ENCODE results near the gene ITGB2. TPM values are rescaled to one million over a fixed set of nuclear protein-coding genes. Genes with fewer than 3 reads are reported as not detected.

The ITGB2 gene
- total RNA-seq, 1 experiment from 2014 or later: 0.19 TPM

DNA sequence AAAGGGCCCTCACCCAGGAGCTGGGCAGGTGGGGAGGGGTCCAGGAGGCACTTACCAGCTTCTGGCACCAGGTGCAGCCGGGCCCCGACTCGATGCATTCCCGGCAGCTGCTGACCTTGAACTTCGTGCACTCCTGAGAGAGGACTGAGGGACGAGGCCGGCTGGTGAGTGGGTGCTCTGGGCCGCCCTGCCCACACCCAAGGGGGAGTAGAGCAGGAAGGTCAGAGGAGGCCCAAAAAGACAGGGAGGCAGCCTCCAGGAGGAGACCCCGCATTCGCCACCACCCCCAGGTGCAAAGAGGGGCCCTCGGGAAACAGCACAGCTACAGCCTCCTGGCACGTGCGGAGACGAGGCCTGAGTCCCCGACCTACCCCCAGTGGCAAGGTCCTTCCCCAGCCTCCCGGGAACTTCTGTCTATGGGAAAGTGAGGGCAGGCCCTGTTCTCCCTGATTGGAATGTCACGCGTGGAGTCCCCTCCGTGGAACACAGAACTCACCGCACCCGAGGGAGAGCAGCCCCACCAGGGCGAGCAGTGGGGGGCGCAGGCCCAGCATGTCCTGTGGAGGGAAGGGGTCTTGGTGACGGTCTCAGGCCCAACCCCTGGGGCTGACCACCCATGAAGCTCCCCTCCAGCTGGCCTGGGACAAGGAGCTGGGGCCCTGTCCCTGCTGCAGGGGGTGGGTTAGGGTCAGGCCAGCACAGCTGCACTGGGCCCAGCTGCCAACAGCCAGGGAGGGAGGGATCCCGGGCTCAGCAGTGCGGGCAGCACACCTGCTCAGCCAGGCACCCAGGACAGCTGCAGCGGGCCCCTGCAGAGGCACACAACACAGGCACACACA, 10.3 kb downstream of the ITGB2 start:
- DNase-seq (ENCODE audit: low spot score): no peak

GRCh38 chr21:44909719-44910118, 11.0 kb downstream of the ITGB2 start:
- no peak for DNase-seq (ENCODE audit: low spot score)

DNA sequence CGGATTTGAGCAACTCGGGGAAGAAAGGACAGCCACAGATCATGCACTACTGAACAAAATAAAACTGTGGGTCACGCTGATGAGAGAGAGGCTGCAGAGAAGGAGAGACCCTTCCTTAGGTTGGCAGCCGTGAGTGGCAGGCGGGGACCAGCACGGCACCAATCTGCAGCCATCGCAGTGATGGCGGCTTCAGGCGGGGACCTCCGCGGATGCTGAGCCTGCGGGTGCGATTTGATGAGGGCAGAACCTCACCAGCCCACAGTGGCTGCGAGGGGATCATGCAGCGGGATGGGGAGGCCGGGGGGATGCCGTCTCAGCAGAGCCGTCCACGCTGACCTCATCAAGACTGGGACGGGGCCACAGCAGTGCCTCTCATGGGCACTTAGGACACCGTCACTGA, 11.8 kb downstream of the ITGB2 start:
- DNase-seq (ENCODE audit: low spot score): no peak

- DNase-seq (ENCODE audit: low spot score): no peak
These were observed 12.5 kb downstream of the ITGB2 start for GRCh38 chr21:44907966-44908895.

DNA sequence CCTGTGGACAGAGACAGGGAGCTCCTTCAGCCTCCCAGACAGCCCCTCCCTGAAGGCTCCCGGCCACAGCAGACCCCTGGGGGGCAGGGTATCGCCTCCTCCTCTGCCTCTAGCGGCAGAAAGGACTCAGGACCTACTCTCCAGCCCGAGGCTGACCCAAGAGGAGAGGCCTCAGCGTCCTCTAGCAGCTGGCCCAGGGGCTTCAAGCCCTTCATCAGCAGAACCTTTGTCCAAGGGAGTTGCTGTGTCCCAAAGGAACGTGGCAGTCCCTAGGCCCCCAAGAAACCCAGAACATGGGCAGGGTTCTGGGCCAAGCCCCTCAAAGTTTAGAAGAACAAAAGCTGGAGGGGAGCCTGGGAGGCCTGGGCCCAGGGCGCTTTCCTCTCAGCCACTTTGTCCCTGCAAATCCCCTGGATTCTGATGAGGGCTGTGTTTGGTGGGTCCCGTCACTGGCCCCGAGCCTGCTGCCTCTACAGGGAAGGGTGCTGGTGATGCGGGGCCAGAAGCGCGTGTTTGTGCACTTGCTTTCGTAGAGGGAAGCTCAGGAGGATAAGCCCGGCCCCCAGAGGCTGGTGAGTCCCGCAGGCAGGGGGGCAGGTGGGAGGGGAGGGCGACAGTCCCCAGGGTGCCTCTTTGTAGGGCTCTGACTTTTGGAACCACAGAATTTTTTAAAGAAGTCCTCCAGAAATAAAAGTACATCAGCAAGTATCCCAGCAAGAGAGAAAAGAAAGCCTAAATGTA, 13.3 kb downstream of the ITGB2 start:
- no peak for DNase-seq (ENCODE audit: low spot score)

- no peak for DNase-seq (ENCODE audit: low spot score)
These were observed 15.0 kb downstream of the ITGB2 start for GRCh38 chr21:44905728-44906090.

DNA sequence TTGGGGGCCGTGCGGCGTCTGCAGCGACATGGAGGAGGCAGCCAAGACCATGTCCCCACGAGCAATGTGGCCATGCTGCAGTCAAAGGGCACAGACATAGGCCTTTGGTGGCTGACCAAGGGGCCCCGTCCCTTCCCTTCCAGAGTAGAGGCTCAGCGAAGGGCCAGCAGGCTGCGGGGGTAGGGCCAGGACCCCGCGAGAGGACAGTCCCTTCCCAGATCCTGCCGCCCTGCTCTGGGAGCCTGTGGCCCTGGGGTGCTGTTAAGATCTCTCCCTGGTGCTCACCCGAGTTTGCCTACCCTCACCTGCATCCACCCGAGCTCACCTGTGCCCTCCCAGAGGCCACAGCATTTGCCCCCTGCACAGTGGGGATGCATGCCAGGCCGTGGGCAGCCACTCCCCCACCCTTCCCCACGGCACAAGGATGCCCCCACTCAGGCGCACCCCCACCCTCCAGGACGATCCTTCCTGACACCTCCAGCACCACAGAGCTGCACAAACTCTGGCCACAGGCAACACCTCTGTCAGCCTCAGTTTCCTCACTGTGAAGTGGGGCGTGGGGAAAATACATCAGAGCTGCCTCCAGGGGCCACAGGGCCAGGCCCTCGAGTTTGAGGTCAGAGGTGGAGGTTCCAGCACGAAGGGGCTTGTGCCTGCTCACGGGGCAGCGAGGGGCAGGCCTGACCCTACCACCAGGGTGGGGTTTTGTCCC, 15.5 kb downstream of the ITGB2 start:
- DNase-seq (ENCODE audit: low spot score): no peak

DNA sequence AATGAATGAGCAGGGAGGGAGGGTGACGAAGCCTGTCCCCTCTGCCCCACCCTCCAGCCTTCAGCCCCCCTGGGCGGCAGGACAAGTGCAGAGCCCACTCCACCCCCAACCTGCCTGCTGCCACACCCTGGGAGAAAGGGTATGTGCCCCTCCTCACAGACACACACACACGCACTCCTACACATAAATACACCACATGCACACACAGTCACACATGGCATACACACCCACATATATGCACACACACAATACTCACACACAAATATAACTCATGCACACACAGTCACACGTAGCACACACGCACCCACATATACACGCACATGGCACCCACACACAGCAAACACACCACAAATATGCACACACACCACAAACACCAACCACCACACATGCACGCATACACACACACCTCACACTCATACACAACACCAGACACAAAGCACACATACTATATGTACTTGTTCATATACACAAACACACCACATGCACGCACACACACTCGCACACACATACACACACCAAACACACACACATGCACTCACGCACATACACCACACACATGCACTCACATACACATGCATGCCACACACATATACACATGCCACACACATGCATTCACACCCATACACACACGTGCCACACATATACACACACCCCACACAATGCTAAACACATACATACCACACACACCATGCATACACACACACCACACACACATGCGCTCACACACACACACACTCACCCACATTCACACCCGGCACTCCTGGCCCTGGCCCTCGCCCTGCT, 16.4 kb downstream of the ITGB2 start:
- no peak for DNase-seq (ENCODE audit: low spot score)

DNA sequence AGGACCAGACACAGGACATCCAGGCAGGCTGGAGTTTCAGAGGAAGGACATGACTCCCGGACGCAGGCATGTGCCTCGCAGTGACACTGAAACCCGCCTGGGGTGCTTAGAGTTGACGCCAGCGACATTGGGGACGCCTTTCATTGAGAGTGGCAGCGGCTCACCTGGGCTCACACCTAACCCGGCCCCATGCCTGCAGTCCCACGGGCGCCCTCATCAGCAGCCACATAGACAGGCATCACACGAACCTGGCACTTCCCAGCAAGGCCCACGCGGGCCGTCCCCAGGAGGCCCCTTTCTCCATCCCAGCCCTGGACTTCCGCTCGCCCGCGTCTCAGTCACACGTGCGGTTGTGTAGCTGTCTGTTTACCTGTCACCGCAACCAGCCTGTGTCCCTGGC, 17.0 kb downstream of the ITGB2 start:
- no peak for DNase-seq (ENCODE audit: low spot score)

DNA sequence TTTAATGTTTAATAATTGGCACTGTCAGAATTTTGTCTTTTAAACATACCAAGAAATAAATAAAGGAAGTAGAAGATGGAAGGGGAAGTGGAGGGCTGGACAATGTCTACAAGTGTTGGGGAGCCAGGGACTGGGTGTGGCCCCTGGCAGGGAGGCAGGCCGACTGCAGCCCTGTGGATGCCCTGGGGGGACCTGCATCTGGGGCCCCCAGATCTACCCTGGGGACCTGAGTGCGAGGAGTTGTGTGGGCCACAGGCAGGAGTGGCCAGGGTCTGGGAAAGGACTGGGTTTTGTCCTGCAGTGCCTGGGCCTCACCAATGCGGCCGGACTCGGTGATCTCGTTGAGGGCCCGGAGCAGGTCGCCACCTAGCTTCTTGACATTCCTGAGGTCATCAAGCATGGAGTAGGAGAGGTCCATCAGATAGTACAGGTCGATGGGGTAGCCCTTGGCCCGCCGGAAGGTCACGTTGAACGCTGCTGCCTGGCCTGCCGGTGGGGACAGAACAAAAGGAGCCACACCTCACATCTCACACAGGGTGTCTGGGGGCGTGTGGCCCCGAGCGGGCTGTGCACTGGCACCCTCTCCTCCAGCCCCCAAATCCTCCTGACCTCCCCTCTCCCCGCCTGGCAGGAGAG, 17.5 kb downstream of the ITGB2 start:
- DNase-seq (ENCODE audit: low spot score): no peak

DNA sequence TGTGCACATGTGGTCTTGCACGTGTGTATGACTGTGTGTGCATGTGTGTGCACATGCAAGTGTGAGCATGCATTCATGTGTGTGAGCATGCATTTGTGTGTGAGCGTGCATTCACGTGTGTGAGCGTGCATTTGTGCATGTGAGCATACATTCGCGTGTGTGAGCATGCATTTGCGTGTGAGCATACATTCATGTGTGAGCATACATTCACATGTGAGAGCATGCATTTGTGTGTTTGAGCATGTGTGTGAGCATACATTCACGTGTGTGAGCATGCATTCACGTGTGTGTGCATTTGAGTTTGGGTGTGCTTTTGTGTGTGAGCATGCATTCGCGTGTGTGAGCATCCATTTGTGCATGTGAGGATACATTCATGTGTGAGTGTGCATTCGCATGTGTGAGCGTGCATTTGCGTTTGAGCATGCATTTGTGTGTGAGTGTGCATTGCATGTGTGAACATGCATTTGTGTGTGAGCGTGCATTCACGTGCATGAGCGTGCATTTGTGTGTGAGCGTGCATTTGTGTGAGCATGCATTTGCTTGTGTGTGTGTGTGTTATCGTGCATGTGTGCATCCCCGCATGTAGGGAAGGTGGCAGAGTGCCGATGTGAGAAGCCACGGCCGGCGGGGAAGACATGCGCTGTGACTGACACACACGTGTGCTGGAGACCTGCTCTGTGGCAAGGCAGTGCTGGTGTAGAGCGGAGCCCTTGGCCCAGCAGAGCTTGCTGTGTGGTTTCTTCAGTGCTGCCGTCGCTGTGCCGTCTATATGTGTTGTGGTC, 18.2 kb downstream of the ITGB2 start:
- DNase-seq (ENCODE audit: low spot score): no peak

- no peak for DNase-seq (ENCODE audit: low spot score)
These were observed 19.2 kb downstream of the ITGB2 start for GRCh38 chr21:44901391-44902074.

DNA sequence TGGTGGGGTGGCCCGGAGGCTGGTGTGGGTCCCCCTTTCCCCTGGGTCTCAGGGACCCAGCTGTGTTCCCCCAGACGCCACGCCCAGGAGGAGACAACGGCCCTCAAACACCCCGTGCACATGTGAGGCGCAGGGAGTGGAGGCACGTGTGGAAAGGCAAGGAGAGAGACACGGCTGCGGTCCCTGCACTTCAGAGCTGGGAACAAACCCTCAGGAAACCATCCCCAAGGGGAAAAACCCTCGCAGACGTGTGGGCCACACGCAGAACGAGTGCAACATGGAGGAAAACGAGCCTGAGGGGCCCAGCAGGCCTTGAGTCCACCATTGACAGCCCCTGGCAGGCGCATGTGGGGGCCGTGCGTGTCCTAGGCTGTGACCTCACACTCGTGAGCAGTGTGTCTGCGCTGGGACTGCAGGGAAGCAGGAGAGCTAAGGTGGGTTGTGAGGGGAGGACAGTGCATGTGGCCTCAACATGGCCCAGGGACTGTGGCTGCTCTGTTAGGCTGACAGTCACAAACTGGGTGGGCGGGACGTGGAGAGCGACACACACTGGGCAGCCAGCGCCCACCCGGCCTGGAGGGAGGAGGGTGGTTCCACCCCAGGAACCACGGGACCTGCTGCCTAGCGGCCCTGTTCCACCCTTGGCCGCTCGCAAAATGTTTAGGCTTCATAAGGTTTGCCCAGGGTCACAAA, 20.0 kb downstream of the ITGB2 start:
- no peak for DNase-seq (ENCODE audit: low spot score)

DNA sequence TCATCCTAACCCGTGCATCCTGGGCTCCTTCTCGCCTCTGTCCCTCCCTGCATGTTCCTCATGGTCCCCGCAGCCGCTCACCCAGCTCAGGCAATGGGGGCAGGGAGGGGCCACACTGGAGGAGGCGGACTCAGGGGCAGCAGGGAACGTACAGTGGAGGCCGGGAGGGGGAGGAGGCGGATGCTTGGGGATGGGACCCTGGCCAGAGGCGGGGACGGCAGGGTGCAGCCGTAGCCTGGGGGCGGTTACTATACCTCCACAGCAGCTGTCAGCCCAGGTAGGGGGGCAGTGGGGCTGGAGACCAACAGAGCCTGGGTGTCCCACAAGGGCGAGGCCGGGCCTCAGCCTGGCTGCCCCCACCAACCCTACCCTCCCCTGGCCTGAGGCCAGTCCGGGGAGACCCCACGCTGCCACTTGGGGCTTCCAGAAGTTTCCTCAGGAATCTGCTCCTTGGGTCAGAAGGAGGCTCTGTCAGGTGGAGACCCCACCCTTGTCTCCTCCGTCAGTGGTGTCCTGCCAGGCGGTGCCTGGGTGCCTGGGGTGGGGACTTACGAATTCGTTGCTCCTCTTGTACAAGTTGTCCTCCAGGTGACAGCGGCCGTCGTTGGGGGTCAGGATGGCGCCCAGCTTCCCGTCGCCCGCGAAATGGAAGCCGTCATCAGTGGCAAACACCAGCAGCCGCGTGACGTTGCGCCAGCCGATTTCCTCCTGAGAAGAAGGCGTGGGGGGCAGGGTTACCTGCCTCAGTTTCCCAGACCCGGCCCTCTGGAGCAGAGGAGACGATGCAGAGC, 20.7 kb downstream of the ITGB2 start:
- no peak for DNase-seq (ENCODE audit: low spot score)

DNA sequence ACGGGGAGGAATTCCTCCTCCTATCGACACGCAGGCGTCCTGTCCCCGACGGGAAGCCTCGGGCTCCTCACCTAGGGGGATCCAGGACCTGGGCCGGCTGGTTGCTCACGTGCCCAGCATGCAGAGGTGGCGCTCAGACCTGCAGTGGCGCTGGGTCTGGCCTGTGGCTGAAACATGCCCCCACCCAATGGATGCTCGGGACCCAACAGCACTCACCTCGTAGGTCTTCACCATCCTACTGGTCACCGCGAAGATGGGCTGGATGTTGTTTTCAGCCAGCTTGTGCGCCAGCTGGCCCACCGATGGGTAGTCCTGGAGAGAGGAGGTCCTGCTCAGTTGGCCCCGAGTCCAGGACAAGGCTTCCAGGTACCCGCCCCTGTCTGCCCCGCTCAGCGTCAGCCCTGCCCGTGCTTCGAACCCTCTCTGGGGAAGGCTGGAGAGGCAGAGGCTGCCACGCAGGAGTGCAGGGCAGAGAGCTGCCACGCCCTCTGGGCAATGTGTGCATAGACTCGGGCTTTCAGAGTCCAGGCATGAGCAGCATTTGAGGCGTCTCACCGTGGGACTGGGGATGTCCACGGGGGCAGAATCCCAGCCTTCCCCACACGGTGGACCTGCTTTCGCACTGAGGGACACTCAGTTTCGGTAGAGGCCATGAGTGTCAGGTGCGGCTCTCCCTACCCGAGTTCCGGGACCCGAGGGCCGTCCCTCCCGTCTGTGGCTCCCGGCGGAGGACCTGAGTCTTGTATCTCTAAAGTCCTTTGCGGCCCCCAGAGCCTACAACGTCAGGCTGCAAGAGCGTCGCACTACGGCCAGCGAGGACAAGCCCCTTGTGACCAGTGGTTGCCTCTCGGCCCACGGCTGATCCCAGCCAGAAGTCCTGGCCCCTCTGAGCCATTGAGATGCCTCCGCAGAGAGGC, 21.6 kb downstream of the ITGB2 start:
- DNase-seq (ENCODE audit: low spot score): no peak

GRCh38 chr21:44898011-44898488, 22.6 kb downstream of the ITGB2 start:
- DNase-seq (ENCODE audit: low spot score): no peak

All from A172 (cell line).